Kidney epithelial cell (primary cell): ENCODE data around the gene PSD2. TPM values are rescaled to one million over a fixed set of nuclear protein-coding genes. Genes with fewer than 3 reads are reported as not detected.

Experiments used
- DNase-seq: peaks from one replicate; pipeline ENCODE4 v3.0.0-alpha.2; 2010; ENCODE audit warnings: low read depth
- H3K27me3 ChIP-seq: 2 replicates; pipeline ENCODE4 v1.6.0; 2011; ENCODE audit warnings: low read length; ENCODE audit not compliant: control insufficient read depth, insufficient read depth
- H3K36me3 ChIP-seq: 2 replicates; pipeline ENCODE4 v1.5.1; 2011; ENCODE audit warnings: low read length; ENCODE audit not compliant: control insufficient read depth, insufficient read depth
- H3K4me3 ChIP-seq: 2 replicates; pipeline ENCODE4 v1.5.1; 2011; ENCODE audit warnings: low read depth, mild to moderate bottlenecking, control low read depth, low read length
- CTCF ChIP-seq: IDR thresholded peaks from 2 replicates; pipeline ENCODE4 v1.5.1; 2011; ENCODE audit warnings: mild to moderate bottlenecking, moderate library complexity, low read length, control low read depth, inconsistent platforms; ENCODE audit not compliant: insufficient read depth, poor library complexity, severe bottlenecking
- total RNA-seq: library from RNA; depleted of rRNA; stranded (reverse); fragments of >200 nt; gene quantifications from 2 replicates; pipeline ENCODE4 v1.2.3, GENCODE V29; 2015

The PSD2 gene
- total RNA-seq, 1 donor from 2014 or later: 0.13 TPM

GRCh38 chr5:139767960-139768359, 27.6 kb upstream of the PSD2 start:
- DNase-seq: no peak
- TF ChIP-seq CTCF: no peak
- no peak overlapping the region for H3K4me3 ChIP-seq
- H3K36me3 ChIP-seq: no peaks in the 10 kb centered on the region
- peaks cover 9% of the 10 kb centered on the region for H3K27me3 ChIP-seq

- H3K4me3 ChIP-seq: no peak overlapping the region
- peaks cover 9% of the 10 kb centered on the region for H3K27me3 ChIP-seq
- no peak for TF ChIP-seq CTCF
- no peaks in the 10 kb centered on the region for H3K36me3 ChIP-seq
- no peak for DNase-seq
Observed at GRCh38 chr5:139768807-139769465, 26.7 kb upstream of the PSD2 start.

GRCh38 chr5:139769477-139769876, 26.1 kb upstream of the PSD2 start:
- H3K4me3 ChIP-seq: no peak overlapping the region
- no peak for TF ChIP-seq CTCF
- DNase-seq: no peak
- H3K27me3 ChIP-seq: peaks cover 6% of the 10 kb centered on the region
- H3K36me3 ChIP-seq: no peaks in the 10 kb centered on the region

- no peak for TF ChIP-seq CTCF
Observed at GRCh38 chr5:139770722-139771121, 24.9 kb upstream of the PSD2 start.

GRCh38 chr5:139772089-139772791, 23.4 kb upstream of the PSD2 start:
- Histone ChIP-seq H3K27me3 (peaks cover 5% of the 10 kb centered on the region), H3K36me3 (no peaks in the 10 kb centered on the region), H3K4me3 (no peak overlapping the region)
- DNase-seq: no peak
- no peak for TF ChIP-seq CTCF

More at GRCh38 chr5:139770722-139771121, 24.9 kb upstream of the PSD2 start:
- H3K36me3 ChIP-seq: no peaks in the 10 kb centered on the region
- no peak for DNase-seq
- H3K4me3 ChIP-seq: no peak overlapping the region
- peaks cover 2% of the 10 kb centered on the region for H3K27me3 ChIP-seq
